GM21367 (cell line): ENCODE data around the gene FGF14.

Source experiments
- ATAC-seq: cut with Tn5 transposase; IDR thresholded peaks from one replicate; pipeline ENCODE4 v1.9.1; 2021; ENCODE audit not compliant: unreplicated experiment

The FGF14 gene

GRCh38 chr13:102369302-102369701 is 32.5 kb downstream of the FGF14 start:
- no peak for ATAC-seq

DNA sequence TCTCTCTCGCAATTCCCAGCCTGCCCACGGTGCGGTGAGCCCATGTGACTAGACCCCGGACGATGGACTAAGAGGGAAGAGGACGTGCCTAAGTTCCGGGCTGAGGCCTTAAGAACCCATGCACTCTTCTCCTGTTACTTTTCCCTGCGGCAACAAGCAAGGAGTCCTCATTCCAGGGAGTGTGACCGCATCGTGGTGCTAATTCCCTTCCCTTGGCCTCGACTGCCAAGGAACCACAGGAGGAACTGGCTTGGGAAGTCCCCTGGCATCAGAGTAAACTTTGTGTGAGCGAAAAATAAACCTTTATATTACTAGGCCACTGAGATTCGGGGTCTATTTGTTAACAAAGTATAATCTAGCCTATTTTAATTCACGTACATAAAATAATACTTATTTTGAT is 34.0 kb downstream of the FGF14 start:
- ATAC-seq, result no peak

DNA sequence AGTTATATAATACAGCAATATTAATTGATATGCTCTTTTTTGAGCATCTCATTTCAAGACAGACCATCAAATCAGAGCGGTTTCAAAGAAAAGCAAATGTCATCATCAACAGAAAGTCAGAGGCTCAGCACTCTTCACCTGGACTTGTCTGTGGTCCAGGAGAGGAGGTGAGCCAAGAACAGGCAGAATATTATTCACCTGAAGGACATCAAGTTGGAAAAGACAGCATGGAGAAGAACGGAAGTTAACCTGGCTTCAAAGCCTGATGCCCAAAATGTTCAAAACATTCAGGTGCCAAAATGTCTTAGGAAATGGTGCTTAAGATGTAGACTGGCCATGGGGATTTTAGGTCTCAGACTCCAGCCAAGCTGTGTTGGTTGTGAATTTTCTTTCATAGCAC is 40.7 kb downstream of the FGF14 start:
- ATAC-seq, result no peak

DNA sequence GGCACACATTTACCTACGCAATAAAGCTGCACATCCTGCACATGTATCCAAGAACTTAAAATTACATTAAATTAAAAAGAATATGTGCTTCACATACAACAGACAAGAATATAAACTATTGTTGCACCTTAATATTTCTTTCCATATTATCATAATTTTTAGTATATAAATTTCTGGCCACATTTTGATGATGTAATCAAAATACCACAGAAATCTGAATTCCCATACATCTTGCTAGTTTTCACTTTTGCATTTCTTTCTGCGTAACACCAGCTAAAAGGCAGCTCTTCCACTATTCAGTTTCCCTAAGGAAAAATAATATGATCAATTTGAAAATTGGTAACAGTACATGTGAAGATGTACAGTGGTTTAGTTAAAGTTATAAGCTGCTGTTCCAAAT is 42.6 kb downstream of the FGF14 start:
- ATAC-seq, result no peak

GRCh38 chr13:102355251-102355650 is 46.6 kb downstream of the FGF14 start:
- no peak for ATAC-seq

DNA sequence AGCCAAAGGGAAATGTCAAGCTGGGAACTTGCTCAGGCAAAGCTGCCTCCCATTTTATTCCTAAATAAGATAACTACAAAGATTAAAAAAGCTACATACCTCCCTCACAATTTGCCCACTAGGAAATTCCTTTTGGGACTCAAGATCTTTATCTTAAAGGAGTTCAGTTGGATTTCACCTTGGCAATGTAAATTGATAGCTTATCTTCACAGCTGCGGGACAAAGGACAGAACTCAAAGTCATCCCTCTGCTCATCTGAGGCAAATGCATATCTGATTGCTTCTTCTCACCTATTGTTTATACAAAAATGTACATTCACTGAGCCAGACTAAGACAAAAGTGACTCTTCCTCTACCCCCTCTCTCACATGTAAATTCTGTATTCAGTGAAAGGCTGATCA is 47.8 kb downstream of the FGF14 start:
- no peak for ATAC-seq

- ATAC-seq, result no peak
Measured at GRCh38 chr13:102351521-102351920, 50.3 kb downstream of the FGF14 start.

GRCh38 chr13:102347490-102347889 is 54.4 kb downstream of the FGF14 start:
- no peak for ATAC-seq

GRCh38 chr13:102346769-102347168 is 55.1 kb downstream of the FGF14 start:
- no peak for ATAC-seq

DNA sequence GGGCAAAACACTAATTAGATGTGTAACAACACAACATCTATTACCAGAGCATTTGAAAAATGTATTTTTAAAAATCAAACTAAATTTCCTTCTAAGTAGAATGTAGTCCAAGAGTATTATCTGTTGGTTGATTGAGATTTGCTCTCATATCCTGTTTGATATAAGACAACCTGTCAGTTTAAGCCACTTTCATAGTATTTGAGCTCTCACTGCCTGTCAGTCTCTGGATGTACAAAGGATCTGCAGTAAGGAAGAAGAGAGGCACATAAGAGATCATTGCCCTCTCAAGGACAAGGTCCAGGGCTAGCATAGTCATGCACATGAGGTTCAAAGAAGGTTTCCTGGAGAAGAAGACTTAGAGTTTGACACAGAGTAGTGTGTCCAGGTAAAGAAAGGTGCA is 57.4 kb downstream of the FGF14 start:
- no peak for ATAC-seq

GRCh38 chr13:102333320-102334198 is 68.3 kb downstream of the FGF14 start:
- no peak for ATAC-seq

DNA sequence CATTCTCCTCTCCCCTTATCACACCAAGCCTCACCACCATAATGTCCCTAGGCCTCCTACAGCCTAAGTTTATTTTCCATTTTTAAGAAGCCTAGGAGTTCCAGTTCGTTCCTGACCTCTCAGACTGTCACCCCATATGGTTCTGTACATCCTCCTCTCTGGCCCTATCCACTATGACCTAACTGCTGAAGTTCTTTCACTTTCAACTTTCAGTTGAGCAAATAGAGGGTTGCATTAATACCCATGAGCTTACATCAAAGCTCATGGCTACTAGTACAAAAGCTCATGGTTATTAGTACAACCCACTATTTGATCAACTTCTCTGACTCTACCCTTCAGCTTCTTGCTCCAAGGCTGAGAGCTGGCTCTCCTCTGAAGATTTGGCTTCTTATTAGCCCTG is 72.9 kb downstream of the FGF14 start:
- ATAC-seq, result peak; percentile 78

DNA sequence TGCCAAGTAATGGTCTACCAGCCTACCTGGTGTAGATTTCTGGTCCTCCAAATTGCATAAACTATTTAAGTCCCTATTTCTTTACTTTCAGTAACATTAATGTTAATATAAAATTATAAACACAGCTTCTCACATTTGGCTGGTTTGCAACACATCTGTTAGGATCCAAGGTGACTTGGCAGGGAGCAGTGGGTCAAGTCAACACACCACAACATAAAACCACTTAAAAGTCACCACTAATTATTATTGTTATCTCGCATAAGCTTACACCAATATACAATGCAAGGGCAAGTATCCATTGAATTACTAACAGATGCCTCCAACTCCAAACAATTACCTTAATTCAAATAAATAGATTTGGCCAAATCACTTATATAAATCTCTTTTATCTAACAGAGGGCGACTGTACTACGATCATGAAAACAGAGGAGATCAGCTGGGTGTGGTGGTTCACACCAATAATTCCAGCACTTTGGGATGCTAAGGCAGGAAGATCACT is 74.7 kb downstream of the FGF14 start:
- ATAC-seq, result no peak

- ATAC-seq, result no peak
Measured at GRCh38 chr13:102326381-102327118, 75.3 kb downstream of the FGF14 start.

DNA sequence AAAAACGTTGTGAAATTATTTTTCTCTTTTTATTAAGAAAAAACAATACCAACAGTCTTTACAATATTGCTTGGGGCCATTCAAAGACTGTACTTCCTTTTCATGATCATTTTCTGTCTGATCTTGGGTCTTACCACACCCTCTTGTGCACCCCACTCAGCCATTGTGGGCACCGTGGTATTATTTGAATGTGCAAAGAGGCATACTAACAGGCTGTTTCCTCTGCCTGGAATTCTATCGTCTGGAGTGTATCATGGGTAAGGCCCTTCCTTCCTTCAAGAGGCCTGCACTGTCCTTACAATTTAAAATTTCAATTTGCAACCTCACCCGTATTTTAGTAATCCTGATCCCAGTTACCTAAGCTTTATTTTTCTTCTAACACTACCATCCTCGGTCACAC is 76.5 kb downstream of the FGF14 start:
- ATAC-seq, result no peak

GRCh38 chr13:102323505-102323904 is 78.3 kb downstream of the FGF14 start:
- no peak for ATAC-seq

DNA sequence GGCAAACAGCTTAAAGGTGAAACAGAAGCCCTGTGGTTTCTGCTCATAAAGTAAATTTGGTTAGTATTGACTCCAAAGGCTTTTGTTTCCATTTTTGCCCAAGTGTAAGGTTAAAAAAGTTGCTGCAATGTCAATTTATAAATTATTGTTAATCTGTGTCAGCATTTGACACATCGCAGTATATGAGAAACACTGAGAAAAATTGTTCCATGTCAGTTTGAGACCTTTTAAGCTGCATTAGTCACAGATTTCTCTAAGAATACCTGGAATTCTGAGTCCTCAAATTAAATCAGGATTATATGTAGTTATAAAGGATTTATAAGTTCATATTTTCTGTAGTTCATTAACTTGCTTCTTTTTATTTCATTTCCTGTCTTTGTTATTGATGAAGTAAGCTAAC is 78.8 kb downstream of the FGF14 start:
- ATAC-seq, result no peak

DNA sequence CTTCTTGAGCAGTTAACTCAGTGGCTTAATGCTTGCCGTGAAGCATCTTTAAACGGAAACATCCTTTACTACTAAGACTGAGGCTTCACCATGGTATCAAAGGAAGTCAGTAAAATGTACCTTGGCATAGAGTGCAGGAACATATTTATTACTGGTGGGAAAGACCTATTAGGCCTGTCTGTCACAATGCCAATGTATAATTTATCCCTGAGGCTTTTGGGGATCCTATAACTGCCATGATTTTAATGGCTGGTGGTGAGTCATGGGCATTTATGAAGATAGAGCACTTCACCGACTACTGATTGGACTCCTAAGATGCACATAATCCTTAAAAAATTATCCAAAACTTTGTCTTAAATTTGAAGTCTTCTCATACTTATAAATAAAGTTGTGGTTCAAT is 79.6 kb downstream of the FGF14 start:
- ATAC-seq, result no peak

GRCh38 chr13:102318233-102318632 is 83.6 kb downstream of the FGF14 start:
- no peak for ATAC-seq

DNA sequence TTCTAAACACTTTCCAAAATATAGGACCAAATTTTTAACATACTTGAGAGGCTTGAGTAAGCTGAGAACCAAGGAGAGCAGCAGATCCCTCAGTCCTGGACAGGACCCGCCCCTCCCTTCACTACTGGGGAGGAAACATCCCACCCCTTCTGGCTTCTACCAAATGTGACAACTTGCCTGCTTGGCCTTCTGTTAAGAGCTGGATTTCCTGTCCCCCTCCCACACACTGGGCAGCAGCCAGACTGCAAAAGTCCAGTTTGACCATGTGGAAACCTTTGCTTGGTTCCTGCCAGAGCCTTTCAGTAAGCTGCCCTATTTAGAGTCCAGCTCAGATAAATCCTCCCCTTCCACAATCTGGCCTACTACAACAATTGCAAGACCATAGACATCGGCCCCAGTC is 84.3 kb downstream of the FGF14 start:
- ATAC-seq, result no peak

GRCh38 chr13:102316732-102317131 is 85.1 kb downstream of the FGF14 start:
- ATAC-seq, result no peak

GRCh38 chr13:102312841-102313240 is 89.0 kb downstream of the FGF14 start:
- ATAC-seq, result no peak
